H4 (cell line): ENCODE data around the gene NCAPD3. TPM values are rescaled to one million over a fixed set of nuclear protein-coding genes. Genes with fewer than 3 reads are reported as not detected.
"Not testable (repeated sequence)": the region's sequence is repeated elsewhere in the genome, so short reads cannot be mapped to it uniquely, and the experiment has no call there.

ENCODE experiments used
- DNase-seq: peaks from one replicate; pipeline ENCODE4 v3.0.0-alpha.2; 2015; ENCODE audit warnings: low spot score
- total RNA-seq: library from RNA; depleted of rRNA; stranded (reverse); fragments of >200 nt; shearing (Covaris generic); gene quantifications from 2 replicates; pipeline ENCODE4 v1.2.3, GENCODE V29; 2014; rRNA removed

Gene NCAPD3, protein sequence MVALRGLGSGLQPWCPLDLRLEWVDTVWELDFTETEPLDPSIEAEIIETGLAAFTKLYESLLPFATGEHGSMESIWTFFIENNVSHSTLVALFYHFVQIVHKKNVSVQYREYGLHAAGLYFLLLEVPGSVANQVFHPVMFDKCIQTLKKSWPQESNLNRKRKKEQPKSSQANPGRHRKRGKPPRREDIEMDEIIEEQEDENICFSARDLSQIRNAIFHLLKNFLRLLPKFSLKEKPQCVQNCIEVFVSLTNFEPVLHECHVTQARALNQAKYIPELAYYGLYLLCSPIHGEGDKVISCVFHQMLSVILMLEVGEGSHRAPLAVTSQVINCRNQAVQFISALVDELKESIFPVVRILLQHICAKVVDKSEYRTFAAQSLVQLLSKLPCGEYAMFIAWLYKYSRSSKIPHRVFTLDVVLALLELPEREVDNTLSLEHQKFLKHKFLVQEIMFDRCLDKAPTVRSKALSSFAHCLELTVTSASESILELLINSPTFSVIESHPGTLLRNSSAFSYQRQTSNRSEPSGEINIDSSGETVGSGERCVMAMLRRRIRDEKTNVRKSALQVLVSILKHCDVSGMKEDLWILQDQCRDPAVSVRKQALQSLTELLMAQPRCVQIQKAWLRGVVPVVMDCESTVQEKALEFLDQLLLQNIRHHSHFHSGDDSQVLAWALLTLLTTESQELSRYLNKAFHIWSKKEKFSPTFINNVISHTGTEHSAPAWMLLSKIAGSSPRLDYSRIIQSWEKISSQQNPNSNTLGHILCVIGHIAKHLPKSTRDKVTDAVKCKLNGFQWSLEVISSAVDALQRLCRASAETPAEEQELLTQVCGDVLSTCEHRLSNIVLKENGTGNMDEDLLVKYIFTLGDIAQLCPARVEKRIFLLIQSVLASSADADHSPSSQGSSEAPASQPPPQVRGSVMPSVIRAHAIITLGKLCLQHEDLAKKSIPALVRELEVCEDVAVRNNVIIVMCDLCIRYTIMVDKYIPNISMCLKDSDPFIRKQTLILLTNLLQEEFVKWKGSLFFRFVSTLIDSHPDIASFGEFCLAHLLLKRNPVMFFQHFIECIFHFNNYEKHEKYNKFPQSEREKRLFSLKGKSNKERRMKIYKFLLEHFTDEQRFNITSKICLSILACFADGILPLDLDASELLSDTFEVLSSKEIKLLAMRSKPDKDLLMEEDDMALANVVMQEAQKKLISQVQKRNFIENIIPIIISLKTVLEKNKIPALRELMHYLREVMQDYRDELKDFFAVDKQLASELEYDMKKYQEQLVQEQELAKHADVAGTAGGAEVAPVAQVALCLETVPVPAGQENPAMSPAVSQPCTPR (N-terminal part only)
- total RNA-seq, result 19.7 and 26.5 TPM in 2 replicates

DNA sequence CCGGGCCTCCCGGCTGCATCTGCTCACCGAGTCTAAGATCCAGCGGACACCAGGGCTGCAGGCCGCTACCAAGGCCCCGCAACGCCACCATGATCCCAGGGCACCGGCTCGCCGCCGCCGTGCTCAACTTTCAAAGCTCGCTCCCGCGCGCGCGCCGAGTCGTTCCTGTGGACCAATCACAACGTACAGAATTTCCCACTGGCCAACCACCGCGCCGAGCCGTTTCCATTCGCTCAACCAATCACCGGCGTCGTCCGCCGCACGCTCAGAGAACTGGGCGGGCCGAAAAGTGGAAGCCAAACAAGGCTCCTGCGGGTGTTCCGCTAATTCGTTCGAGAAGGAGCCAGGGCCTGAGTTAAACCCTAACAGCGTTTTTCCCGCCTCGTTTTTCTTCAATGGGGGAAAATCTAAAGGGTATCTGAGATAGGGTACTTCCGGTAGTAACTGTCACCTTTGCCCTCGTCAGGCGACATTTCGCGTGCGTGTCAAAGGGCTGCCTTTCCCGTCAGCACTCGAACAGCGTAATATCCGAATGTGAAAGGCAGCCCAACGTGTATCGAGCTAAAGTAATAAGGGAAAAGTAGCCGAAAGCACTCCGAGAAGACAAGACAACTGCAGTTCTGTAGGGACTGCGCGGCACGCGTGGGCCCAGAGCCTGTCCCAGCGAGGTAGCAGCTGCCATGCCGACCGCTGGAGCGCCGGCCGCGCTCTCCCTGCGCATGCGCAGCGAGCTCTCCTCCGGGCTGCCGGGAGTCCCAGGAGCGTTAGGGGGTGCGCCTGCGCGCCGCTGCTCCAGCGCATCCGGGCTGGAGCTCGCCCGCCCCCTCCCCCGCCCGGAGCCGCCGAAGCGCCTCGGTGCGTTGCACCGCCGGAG, at the start of gene NCAPD3, which contains the start of gene VPS26B:
NCAPD3 (minus strand) TSS at position 132 of the 874 bp plus-strand sequence; CDS start at position 91, 41 bp downstream.
VPS26B (plus strand) TSS at position 836 of the 874 bp plus-strand sequence. CDS start 452 bp downstream, outside the sequence.
- DNase-seq, result peak; percentile 94

- DNase-seq, result no peak
These were observed 49.5 kb upstream of the NCAPD3 start for GRCh38 chr11:134273317-134273712.

DNA sequence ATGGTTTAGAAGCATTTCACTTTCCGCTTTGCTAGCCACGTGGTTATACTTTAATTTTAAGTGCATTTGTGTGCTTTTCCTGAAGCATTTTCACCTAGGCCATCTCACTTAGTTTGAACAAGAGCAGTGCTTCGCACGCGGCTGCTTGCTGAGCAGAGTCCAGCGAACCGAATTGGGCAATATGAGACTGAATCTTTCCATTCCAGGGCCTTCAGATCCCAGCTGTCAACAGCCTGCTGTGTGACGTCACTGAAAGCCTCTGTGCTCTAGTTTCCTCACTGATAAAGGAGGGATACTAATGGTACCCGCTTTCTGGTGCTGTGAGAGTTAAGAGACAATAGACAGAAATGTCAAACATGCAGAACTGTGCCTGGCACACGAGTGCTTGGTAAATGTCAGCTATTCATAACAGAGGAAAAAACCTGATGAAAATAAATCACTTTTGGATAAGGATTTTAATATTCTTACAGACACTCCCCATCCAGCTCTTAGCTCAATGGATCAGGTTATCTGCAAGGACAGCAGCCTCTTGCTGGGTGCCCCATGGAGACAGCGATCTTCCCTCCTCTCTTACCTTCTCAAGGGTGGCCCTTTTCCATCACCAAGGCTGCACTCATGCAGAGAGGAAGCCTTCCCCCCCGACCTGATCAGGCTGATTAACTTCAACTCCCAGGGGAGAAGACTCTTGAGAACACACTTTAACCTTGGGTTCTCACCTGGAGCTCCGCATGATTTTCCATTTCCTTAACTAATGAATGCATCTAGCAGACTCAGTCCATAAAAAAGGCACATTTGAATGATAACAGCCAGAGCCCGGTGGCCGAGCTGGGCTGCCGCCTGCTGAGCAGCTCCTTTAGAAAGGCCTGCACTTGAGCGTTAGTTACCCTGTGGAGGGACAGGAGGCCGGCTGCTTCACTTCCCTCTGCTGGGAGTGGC, 48.9 kb upstream of the NCAPD3 start:
- no peak for DNase-seq

- no peak for DNase-seq
These were observed 48.2 kb upstream of the NCAPD3 start for GRCh38 chr11:134271978-134272377.

- DNase-seq, result peak; percentile 36
These were observed 46.5 kb upstream of the NCAPD3 start for GRCh38 chr11:134270250-134270714.

DNA sequence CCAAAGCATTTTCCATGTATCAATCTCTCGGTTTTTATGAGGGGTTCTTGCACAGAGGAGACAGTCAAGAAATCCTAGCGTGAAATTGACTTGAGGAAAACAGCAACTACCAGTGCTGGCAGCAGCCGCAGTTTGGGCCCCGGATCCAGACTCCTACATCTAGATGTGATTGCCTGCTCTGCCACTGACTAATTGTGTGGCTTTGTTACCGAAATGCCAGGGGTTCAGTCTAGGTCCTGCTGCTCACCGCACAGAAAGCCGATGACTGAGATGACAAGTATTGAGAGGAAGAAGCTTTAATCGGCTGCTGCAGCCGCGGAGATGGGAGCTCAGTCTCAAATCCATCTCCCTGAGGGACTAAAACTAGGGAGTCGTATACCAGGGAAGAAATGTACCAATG, 44.2 kb upstream of the NCAPD3 start:
- DNase-seq, result no peak

DNA sequence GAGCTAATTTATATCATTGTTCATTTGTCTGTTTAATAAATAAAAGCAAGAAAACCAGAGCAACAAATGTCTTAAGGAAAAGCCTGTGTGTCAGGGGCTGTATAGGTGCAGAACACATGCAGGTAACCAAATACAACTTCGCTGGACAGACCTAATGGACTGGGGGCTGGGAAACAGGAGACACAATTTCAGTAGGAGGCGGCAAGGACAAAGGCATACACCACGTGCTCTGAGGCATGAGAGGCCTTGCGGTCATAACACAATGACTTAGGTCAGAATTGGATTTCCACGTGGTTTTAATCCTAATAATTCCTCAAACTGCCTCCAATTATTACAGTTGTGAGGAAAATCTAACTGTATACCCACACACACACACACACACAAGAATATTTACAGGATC, 43.7 kb upstream of the NCAPD3 start:
- no peak for DNase-seq

- peak; percentile 87 for DNase-seq
These were observed 43.1 kb upstream of the NCAPD3 start for GRCh38 chr11:134266841-134267251.

DNA sequence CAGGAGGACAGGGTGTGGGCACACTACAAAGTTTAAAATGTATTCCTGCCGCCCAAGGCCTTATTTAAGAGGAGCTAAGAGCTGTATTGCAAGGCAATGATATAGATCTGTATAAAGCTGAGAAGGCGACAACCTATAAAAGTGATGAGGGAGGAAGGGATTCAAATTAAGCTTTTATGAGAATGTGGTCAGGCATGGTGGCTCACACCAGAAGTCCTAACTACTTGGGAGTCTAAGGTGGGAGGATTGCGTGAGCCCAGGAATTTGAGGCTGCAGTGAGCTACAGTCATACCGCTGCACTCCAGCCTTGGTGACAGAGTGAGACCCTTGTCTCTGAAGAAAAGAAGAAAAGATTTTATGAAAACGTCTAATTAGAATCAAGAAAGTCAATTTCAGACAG, 42.7 kb upstream of the NCAPD3 start:
- peak; percentile 60 for DNase-seq

GRCh38 chr11:134264966-134265764, 41.4 kb upstream of the NCAPD3 start:
- DNase-seq, result no peak

DNA sequence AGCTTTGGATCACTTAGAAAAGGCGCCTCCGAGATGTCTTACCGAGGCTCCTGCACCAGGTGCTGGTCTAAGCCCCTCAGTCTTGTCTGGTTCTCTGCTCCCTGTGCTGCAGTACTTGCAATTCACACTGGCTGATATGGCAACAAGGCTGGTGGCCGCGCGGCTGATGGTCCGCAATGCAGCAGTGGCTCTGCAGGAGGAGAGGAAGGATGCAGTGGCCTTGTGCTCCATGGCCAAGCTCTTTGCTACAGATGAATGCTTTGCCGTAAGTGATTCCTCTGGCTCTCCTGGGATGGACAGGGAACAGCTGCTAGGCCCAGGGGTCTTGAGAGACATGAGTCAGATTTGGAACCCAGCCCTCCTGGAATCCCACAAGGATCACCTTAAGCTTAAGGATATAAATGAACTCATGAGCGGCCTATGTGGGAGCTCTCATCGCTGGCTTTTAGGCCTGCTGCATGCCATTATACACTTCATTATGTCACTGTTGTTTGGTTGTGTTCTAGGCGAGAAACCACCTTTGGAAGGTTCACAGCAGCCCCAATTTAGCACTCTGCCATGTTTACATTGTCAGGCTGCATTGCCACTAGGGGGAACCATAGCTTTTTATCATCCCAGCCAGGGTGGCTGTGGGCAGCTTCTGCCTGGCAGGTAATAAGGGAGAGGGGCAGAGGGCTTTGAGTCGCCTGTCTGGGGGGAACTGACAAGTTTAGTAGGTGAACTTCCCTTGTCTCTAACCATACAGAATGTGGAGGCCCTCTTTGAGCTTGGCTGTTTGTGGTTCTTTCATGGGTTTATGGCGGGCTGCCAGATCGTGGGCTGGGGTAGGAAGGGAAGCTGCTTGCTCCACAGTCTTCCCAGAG, 38.1 kb upstream of the NCAPD3 start:
- DNase-seq, result peak; percentile 27

GRCh38 chr11:134260983-134261382, 37.2 kb upstream of the NCAPD3 start:
- no peak for DNase-seq

GRCh38 chr11:134260503-134260902, 36.7 kb upstream of the NCAPD3 start:
- DNase-seq, result no peak

DNA sequence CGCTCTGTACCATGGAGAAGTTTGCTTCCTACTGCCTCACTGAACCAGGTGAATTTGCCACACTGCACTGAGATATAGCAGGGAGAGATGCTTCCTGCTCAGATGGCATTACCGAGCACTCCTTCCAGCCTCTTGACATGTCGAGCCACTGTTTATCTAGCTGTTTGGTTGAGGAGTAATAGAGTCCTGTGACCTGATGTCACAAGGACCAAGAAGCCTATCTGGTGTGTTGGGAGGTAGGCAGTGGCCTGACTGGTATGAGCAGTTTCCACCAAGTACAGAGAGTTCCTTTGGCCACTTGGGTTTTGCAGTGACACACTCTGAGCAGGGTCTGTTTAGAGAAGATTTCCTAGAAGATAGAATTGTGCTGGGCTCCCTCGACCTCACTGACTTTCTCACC, 34.8 kb upstream of the NCAPD3 start:
- DNase-seq, result no peak

DNA sequence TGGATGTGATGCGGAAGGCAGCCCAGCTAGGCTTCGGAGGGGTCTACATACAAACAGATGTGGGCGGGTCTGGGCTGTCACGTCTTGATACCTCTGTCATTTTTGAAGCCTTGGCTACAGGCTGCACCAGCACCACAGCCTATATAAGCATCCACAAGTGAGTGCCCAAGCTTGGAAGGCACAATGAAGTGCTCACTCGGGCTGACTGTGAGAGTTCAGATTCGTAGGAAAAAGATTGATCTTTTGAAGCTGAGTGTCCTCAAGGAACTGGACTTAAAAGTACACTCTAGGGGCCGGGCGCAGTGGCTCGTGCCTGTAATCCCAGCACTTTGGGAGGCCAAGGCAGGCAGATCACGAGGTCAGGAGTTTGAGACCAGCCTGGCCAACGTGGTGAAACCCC, 33.3 kb upstream of the NCAPD3 start:
- no peak for DNase-seq

DNA sequence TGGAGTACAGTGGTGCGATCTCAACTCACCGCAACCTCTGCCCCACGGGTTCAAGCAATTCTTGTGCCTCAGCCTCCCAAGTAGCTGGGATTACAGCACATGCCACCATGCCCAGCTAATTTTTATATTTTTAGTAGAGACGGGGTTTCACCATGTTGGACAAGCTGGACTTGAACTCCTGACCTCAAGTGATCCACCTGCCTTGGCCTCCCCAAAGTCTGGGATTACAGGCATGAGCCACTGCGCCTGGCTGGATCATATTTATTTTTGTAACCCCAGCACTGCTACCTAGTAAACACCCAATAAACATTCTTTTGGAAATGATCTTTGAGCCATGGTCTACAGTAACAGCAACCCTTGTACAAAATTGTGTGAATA, 31.4 kb upstream of the NCAPD3 start:
- not testable (repeated sequence) for DNase-seq

- no peak for DNase-seq
These were observed 30.8 kb upstream of the NCAPD3 start for GRCh38 chr11:134254433-134255183.
